Transverse colon (tissue), 4 donors: ENCODE results near the gene SUPT16H.
"Not testable (repeated sequence)": the region's sequence is repeated elsewhere in the genome, so short reads cannot be mapped to it uniquely, and the experiment has no call there.

ENCODE experiments used
- EP300 ChIP-seq: sonication (generic); formaldehyde crosslinking; IDR thresholded peaks from one replicate; pipeline ENCODE4 v1.6.1; 2017; ENCODE audit warnings: antibody characterized with exemption, low read depth
- POLR2A ChIP-seq: fragments of 450-650 bp; IDR thresholded peaks from one replicate; pipeline ENCODE4 v1.6.1; 2016; ENCODE audit warnings: antibody characterized with exemption, mild to moderate bottlenecking, moderate library complexity
- POLR2AphosphoS5 ChIP-seq, 3 donors: sonication (generic); formaldehyde crosslinking; IDR thresholded peaks; one replicate each; pipeline ENCODE4 v1.6.1; 2016; ENCODE audit warnings: antibody characterized with exemption in 3 of 3
- TF ChIP-seq, protein P1 (sequence below), 5 experiments: fragments of 200-600 bp in 3 of 5; fragments of 450-650 bp in 2 of 5; sonication (generic) in 3 of 5; IDR thresholded peaks; 1 replicate in 2 of 5; 2 replicates in 3 of 5; pipeline ENCODE4 v1.5.1; 2016 to 2017; ENCODE audit warnings: antibody characterized with exemption in 5 of 5, inconsistent platforms in 3 of 5, mild to moderate bottlenecking in 2 of 5, moderate library complexity in 1 of 5

DNA sequence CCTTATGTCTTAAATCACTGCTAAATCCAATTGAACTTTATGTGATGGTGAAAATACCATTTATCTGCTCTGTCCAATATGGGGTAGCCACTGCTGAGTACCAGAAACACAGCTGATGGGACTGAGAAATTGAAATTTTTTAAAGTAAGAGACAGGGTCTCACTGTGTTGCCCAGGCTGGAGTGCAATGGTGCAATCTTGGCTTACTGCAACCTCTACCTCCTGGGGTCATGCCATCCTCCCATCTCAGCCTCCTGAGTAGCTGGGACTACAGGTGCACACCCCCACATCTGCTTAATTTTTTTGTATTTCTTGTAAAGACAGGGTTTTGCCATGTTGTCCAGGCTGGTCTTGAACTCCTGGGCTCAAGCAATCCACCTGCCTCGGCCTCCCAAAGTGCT, 11.0 kb downstream of the SUPT16H start:
- not testable (repeated sequence) for TF ChIP-seq POLR2A; EP300; POLR2AphosphoS5 (IDR thresholded peaks at IDR 0.05)
- TF ChIP-seq, protein P1, sequence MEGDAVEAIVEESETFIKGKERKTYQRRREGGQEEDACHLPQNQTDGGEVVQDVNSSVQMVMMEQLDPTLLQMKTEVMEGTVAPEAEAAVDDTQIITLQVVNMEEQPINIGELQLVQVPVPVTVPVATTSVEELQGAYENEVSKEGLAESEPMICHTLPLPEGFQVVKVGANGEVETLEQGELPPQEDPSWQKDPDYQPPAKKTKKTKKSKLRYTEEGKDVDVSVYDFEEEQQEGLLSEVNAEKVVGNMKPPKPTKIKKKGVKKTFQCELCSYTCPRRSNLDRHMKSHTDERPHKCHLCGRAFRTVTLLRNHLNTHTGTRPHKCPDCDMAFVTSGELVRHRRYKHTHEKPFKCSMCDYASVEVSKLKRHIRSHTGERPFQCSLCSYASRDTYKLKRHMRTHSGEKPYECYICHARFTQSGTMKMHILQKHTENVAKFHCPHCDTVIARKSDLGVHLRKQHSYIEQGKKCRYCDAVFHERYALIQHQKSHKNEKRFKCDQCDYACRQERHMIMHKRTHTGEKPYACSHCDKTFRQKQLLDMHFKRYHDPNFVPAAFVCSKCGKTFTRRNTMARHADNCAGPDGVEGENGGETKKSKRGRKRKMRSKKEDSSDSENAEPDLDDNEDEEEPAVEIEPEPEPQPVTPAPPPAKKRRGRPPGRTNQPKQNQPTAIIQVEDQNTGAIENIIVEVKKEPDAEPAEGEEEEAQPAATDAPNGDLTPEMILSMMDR (IDR thresholded peaks at IDR 0.05), result not testable (repeated sequence)
